GM21576 (cell line): ENCODE measurements around the gene MAPKAPK2.
A peak's percentile ranks its signal among the peaks of the same experiment; 100 is the strongest.

Experiments used
- ATAC-seq: cut with Tn5 transposase; IDR thresholded peaks from one replicate; pipeline ENCODE4 v1.9.1; 2021; ENCODE audit warnings: mild to moderate bottlenecking, moderate library complexity; ENCODE audit not compliant: unreplicated experiment

MAPKAPK2 gene

GRCh38 chr1:206702260-206702659 lies 17.6 kb downstream of the MAPKAPK2 start:
- ATAC-seq: no peak

- ATAC-seq: no peak
Observed at GRCh38 chr1:206702803-206703202, 18.1 kb downstream of the MAPKAPK2 start.

GRCh38 chr1:206703661-206704060 lies 19.0 kb downstream of the MAPKAPK2 start:
- ATAC-seq: no peak

GRCh38 chr1:206704226-206704625 lies 19.5 kb downstream of the MAPKAPK2 start:
- ATAC-seq: no peak

- no peak for ATAC-seq
Observed at GRCh38 chr1:206705191-206705590, 20.5 kb downstream of the MAPKAPK2 start.

GRCh38 chr1:206705726-206706297 lies 21.1 kb downstream of the MAPKAPK2 start:
- no peak for ATAC-seq

- no peak for ATAC-seq
Observed at GRCh38 chr1:206706298-206706791, 21.6 kb downstream of the MAPKAPK2 start.

- no peak for ATAC-seq
Observed at GRCh38 chr1:206706806-206707366, 22.2 kb downstream of the MAPKAPK2 start.

- ATAC-seq: peak; percentile 62
Observed at GRCh38 chr1:206708058-206708457, 23.4 kb downstream of the MAPKAPK2 start.

- ATAC-seq: no peak
Observed at GRCh38 chr1:206708882-206709281, 24.2 kb downstream of the MAPKAPK2 start.

- ATAC-seq: no peak
Observed at GRCh38 chr1:206709322-206709721, 24.6 kb downstream of the MAPKAPK2 start.

GRCh38 chr1:206709772-206710459 lies 25.2 kb downstream of the MAPKAPK2 start:
- no peak for ATAC-seq

GRCh38 chr1:206710460-206710823 lies 25.7 kb downstream of the MAPKAPK2 start:
- no peak for ATAC-seq

GRCh38 chr1:206713070-206713469 lies 28.4 kb downstream of the MAPKAPK2 start:
- ATAC-seq: no peak

GRCh38 chr1:206713910-206714312 lies 29.2 kb downstream of the MAPKAPK2 start:
- no peak for ATAC-seq

GRCh38 chr1:206714331-206715058 lies 29.8 kb downstream of the MAPKAPK2 start:
- no peak for ATAC-seq

GRCh38 chr1:206715120-206715519 lies 30.4 kb downstream of the MAPKAPK2 start:
- no peak for ATAC-seq

- no peak for ATAC-seq
Observed at GRCh38 chr1:206715552-206716158, 30.9 kb downstream of the MAPKAPK2 start.

- no peak for ATAC-seq
Observed at GRCh38 chr1:206716159-206716869, 31.6 kb downstream of the MAPKAPK2 start.

GRCh38 chr1:206716870-206717673 lies 32.4 kb downstream of the MAPKAPK2 start:
- ATAC-seq: peak; percentile 65
